ENCODE measurements around the gene C1QTNF2.

- TF ChIP-seq POLR2AphosphoS5 (IDR thresholded peaks at IDR 0.05; ENCODE audit: borderline replicate concordance, low read depth, low read length): no peak
- TF ChIP-seq EZH2 (IDR thresholded peaks at IDR 0.05): no peak
- TF ChIP-seq FOXP2 (optimal IDR thresholded peaks at IDR 0.05; ENCODE audit: control extremely low read depth, extremely low read length, insufficient read depth): no peak
Observed at GRCh38 chr5:160360310-160360709, 10.1 kb downstream of the C1QTNF2 start.

Data from SK-N-MC (cell line).